SH-SY5Y (cell line): Measurements from ENCODE around the gene SEMA3C.

Source experiments
- GATA2 ChIP-seq: IDR thresholded peaks from 2 replicates; pipeline ENCODE4 v1.6.1; 2011; ENCODE audit warnings: mild to moderate bottlenecking, low read depth, low read length
- GATA3 ChIP-seq: IDR thresholded peaks from 2 replicates; pipeline ENCODE4 v1.6.1; 2011; ENCODE audit warnings: low read depth, mild to moderate bottlenecking, low read length, moderate library complexity

DNA sequence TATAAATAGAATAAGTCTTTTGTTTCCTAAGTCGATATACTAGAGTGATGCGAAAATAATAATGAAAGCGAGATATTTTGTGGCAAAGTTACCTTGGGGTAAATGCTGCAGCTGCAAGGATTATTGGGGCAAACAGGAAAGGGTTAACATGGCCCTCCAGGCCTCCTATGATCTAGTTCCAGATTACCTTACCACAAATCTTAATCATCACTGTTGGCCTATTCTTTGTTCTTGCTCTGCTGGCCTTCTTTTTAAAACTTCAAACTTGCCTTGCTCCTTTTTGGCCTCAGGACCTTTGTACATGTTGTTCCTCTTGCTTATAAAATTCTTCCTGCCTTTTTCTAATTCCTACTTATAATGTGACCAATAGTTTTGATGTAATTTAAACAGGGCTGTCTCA, 81.5 kb downstream of the SEMA3C start:
- no peak for TF ChIP-seq GATA2
- no peak for TF ChIP-seq GATA3
